GM04503 (cell line): Measurements from ENCODE around the gene ZBTB45.

Source experiments
- DNase-seq: peaks from one replicate; pipeline ENCODE4 v3.0.0-alpha.2; 2012; ENCODE audit warnings: low read depth

The ZBTB45 gene

GRCh38 chr19:58519355-58520256 lies at the start of gene ZBTB45:
ZBTB45 (minus strand) TSS chr19:58519810; CDS start chr19:58517673, 2,137 bp downstream.
- DNase-seq, result peak; percentile 81

DNA sequence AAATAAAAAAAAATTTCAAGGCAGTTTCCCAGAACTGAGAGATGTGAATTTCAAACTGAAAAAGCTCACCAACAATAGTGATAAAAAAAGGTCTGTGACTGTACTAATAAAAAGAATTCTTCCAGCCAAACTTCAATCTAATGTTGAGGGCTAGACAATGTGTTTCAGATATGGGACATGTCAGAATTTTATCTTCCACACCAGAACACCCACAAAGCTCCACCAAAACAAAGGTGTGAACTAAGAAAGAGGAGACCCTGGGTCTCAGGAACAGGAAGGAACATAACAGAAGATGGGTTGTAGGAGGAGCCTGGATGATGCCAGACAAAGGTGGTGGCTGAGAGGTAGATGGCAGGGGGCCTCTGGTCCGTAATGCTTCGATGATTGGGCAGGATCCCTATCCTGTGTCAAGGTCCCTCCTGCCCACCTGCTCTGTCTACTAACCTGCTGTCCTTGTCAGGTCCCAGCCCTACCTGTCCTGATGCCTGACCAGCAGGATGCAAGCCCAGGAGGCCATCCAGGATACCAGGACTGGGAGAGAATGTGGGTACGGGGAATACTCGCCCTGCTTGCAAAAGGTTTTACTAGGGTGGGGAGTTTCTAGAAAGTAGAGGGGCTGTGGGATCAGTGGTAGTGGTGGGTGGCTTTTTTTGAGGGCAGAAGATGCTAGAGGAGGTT lies 49.0 kb upstream of the ZBTB45 start:
- DNase-seq, result no peak

DNA sequence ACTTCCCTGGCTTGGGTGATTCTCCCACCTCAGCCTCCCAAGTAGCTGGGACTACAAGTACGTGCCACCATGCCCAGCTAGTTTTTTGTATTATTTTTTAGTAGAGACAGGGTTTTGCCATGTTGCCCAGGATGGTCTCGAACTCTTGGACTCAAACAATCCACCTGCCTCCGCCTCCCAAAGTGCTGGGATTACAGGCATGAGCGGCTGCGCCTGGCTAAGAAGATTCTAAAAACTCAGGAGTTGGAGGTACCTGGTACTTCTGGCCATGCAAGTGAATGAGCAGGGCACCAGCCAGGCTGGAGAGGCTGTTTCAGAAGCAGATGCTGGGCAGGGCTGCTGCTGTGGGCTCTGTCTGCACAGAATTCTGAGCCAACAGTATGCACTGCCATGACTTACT lies 47.4 kb upstream of the ZBTB45 start:
- no peak for DNase-seq

GRCh38 chr19:58563823-58564222 lies 44.2 kb upstream of the ZBTB45 start:
- no peak for DNase-seq

GRCh38 chr19:58563034-58563573 lies 43.5 kb upstream of the ZBTB45 start:
- DNase-seq, result no peak

DNA sequence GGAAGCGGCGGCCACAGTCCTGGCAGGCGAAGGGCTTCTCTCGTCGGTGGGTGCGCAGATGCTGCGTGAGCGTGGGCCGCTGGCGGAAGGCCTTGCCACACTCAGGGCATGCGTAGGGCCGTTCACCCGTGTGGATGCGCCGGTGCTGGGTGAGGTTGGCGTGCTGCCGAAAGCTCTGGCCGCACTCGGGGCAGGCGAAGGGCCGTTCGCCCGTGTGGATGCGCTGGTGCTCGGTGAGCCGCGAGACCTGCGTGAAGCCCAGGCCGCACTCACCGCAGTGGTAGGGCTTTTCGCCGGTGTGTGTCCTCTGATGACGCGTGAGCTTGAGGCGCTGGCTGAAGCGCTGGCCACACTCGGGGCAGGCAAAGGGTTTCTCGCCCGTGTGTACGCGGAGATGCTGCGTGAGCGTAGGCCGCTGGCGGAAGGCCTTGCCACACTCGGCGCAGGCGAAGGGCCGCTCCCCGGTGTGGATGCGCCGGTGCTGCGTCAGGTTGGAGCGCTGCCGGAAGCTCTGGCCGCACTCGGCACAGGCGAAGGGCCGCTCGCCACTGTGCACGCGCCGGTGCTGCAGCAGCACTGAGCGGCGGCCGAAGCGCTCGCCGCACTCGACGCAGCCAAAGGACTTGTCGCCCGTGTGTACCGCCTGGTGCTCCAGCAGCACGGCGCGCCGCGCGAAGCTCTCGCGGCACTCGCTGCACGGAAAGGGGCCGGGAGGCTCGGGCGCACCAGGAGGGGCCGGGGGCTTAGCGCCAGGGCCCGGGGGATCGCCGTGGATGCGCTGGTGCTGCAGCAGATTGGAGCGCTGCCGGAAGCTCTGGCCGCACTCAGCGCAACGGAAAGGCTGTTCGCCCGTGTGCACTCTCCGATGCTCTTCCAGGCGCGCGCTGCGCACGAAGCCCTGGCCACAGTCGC lies 42.8 kb upstream of the ZBTB45 start:
- no peak for DNase-seq

GRCh38 chr19:58561373-58562121 lies 41.9 kb upstream of the ZBTB45 start:
- no peak for DNase-seq

DNA sequence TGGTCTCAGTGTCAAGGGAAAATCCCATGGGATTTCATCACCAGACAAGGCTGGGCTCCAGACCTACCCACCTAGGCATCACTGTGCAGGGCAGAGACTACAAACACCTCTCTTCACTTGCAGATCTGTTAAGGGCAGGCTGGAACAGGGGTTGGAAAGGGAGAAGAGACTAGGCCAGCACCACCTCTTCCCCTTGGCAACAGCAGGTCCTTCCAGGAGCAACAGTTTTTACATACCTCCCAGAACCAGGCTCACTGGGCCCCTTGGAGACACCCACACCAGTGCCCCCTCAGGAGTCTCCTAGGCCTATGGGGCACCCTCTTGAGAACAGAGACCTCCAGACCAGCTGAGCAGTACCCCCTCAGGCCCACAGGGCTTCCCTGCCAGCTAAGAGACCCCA lies 41.3 kb upstream of the ZBTB45 start:
- no peak for DNase-seq

DNA sequence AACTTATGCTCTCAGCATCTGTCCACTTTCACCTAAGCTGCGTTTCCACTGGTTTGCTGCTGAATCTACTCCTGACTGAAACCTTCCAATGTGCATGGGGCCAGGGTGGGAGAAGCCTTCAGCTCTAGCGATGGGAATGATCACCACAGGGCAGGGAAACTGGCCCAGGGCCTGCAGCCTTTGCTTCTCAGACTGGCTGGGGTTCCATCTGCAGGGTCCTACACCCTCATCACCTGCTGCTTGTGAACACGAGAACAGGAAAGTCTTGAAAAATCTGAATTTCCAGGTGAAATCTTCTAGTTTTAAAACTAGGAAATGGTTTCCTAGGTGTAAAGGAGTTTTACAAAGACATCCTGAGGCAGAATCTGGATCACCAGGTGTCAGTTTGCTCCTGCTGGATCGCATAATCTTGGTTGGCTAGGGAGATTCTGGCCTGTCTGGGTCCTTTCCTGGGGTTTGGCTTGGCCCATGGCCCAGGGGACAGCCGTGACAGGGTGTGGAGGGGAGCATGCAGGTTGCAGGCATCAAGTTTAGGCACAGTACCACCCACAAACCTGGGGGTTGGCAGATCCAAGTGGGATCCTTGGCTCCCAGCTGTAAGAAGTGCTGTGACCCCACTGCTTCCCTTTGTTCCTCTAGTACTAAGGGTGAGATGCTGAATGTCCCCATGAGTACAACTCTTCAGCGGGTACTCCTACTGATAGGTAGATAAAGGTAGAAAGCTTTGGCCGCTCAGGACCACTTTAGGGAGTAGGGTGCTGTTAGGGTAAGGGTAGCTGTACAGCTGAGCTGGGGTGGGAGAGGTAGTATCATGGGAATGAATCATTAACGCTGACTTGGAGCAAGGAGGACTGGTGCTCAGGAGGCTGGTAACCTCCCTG lies 40.6 kb upstream of the ZBTB45 start:
- DNase-seq, result no peak

DNA sequence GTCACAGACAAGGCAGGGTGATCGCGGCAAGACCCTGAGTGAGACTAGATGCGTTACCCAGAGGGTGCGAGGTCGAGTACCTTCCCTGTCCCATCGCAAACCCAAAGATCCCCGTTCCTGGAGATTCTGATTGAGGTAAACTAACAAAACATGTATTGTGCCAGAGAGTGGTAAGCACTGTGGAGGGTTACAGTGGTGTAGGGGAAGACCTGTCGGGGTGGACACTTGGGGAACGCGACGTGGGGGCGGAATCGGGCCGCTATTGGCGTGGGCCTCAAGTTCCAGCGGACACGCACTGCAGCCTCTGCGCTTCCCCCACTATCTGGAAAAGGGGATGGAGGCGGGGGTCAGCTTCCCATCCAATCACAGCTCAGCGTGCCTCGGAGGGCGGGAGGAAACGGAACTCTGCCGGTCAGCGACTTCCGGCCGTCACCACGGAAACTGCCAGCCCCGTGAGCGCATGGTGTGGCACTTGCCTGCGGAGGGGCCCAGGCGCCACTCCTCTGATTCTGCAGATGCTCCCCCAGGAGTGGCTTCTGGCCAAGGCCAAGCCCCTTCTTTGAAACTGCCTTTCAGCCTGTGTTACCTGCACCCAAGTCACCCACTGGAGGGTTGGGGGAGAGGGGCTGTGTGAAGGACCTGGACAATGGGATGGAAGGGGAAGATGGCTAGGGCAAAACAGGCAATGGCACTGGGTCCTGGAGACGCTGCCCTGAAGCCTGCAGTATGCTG lies 39.8 kb upstream of the ZBTB45 start:
- DNase-seq, result peak; percentile 61

- peak; percentile 78 for DNase-seq
These were observed 39.1 kb upstream of the ZBTB45 start for GRCh38 chr19:58558623-58559274.

- no peak for DNase-seq
These were observed 38.5 kb upstream of the ZBTB45 start, which contains the start of gene UBE2M for GRCh38 chr19:58558066-58558622. UBE2M (minus strand) TSS chr19:58558611; CDS start chr19:58558381, 230 bp downstream.

- DNase-seq, result no peak
These were observed 37.8 kb upstream of the ZBTB45 start for GRCh38 chr19:58557221-58558065.

- no peak for DNase-seq
These were observed 37.1 kb upstream of the ZBTB45 start for GRCh38 chr19:58556622-58557220.

DNA sequence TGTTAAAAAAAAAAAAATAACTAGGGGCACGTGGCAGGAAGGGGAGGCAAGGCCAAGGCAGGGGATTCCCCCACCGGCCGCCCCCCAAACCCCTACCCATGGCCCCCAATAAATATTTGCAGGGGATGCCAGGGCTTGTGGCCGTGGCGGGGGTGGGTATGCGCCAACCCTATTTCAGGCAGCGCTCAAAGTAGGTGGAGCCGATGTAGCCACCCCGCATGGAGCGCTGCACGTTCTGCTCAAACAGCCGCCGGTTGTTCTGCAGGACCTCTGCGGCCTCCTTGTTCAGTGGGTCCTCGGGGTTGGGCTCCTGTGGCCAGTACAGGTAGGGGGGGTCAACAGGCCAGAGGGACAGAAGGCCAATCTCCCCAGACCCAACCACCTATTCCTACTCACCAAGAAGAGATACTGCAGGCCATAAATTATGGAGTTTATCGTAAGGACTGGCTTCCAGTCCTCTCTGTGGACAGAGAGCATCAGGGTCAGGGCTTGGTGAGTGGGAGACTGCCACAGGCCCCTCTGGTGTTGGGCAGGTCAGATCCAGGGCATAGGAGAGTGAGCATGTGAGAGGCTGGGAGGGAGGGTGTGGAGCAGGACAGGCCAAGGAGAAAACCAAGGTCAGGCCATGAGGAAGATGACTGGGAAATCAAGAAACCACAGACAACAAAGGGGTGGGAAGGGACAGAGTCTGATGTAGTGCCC lies 36.5 kb upstream of the ZBTB45 start:
- no peak for DNase-seq

DNA sequence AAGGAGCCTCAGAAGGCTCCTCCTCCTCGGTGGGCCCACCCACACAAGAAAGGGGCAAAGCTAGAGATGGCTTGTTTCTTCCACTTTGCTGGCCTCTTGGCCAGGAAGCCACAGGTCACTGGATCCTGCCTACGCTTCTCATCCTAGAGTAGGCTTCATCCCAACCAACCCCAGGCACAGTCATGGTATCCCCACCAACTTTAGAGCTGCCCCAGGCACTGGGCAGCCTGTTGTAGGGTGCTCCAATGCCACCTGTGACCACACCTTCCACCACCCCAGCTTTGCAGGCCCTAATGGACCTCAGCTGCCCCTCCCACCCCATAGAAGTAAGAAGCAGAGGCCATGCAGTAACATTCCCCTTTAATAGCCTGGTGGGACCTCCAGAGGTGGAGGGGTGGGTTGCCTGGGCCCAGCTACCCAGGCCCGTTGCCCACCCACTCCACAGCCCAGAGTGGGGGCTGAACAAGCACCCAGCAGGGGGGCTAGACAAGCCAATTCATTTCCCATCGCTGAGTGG lies 35.8 kb upstream of the ZBTB45 start:
- DNase-seq, result no peak
